BJ (cell line): ENCODE data around the gene AMBN. TPM values are rescaled to one million over a fixed set of nuclear protein-coding genes. Genes with fewer than 3 reads are reported as not detected.

Source experiments
- CTCF ChIA-PET: fragments of 350-600 bp; formaldehyde crosslinking; extraction: SDS; loops from one replicate; lab custom pipeline; 2021; ENCODE audit warnings: antibody characterized with exemption, inconsistent platforms; lab: Yijun Ruan, JAX
- POLR2A ChIA-PET: fragments of 300-600 bp; sonication (Branson Sonifier 250); formaldehyde crosslinking; extraction: SDS; loops from one replicate; lab custom pipeline; 2021; ENCODE audit warnings: antibody characterized with exemption; lab: Charles Lee
- DNase-seq: peaks from one replicate; pipeline ENCODE4 v3.0.0-alpha.2; 2011; ENCODE audit warnings: low read depth
- H3K27me3 ChIP-seq: 2 replicates; pipeline ENCODE4 v1.6.0; 2011; ENCODE audit warnings: low read length; ENCODE audit not compliant: control insufficient read depth, insufficient read depth
- H3K36me3 ChIP-seq: 2 replicates; pipeline ENCODE4 v1.5.1; 2011; ENCODE audit warnings: low read length; ENCODE audit not compliant: control insufficient read depth, insufficient read depth
- H3K4me3 ChIP-seq: 2 replicates; pipeline ENCODE4 v1.5.1; 2011; ENCODE audit warnings: low read depth, mild to moderate bottlenecking, control low read depth, low read length
- CTCF ChIP-seq: IDR thresholded peaks from 2 replicates; pipeline ENCODE4 v1.5.1; 2011; ENCODE audit warnings: low read depth, mild to moderate bottlenecking, control low read depth, inconsistent platforms, low read length, moderate library complexity; ENCODE audit not compliant: insufficient read depth
- polyA plus RNA-seq: library from polyadenylated mRNA; depleted of rRNA; stranded (reverse); fragments of >200 nt; gene quantifications from 2 replicates; pipeline ENCODE4 v1.2.3, GENCODE V29; 2011

The AMBN gene
- polyA plus RNA-seq, 1 experiment = not detected

GRCh38 chr4:70619778-70620177 lies 27.7 kb downstream of the AMBN start:
- no peak for DNase-seq
- no peak for TF ChIP-seq CTCF
- Histone ChIP-seq H3K4me3 (no peak overlapping the region), H3K27me3 (peaks cover 1% of the 10 kb centered on the region; the same call in 1 of the 2 replicates), H3K36me3 (no peaks in the 10 kb centered on the region)
- ChIA-PET POLR2A (no interaction called here), CTCF (no interaction called here)

GRCh38 chr4:70623323-70623722 lies 31.3 kb downstream of the AMBN start:
- ChIA-PET CTCF (no interaction called here), POLR2A (no interaction called here)
- no peak overlapping the region for H3K4me3 ChIP-seq

GRCh38 chr4:70624226-70624793 lies 32.3 kb downstream of the AMBN start:
- no peak for TF ChIP-seq CTCF
- CTCF ChIA-PET = no interaction called here
- no peak for DNase-seq
- H3K4me3 ChIP-seq = no peak overlapping the region
- no peaks in the 10 kb centered on the region for H3K27me3 ChIP-seq
- POLR2A ChIA-PET = no interaction called here
- H3K36me3 ChIP-seq = no peaks in the 10 kb centered on the region

More at GRCh38 chr4:70623323-70623722, 31.3 kb downstream of the AMBN start:
- no peak for DNase-seq
- TF ChIP-seq CTCF = no peak
- Histone ChIP-seq H3K27me3 (no peaks in the 10 kb centered on the region), H3K36me3 (no peaks in the 10 kb centered on the region)

GRCh38 chr4:70627620-70628019 lies 35.6 kb downstream of the AMBN start:
- POLR2A ChIA-PET = no interaction called here
- H3K36me3 ChIP-seq = no peaks in the 10 kb centered on the region
- H3K4me3 ChIP-seq = no peak overlapping the region
- no peaks in the 10 kb centered on the region for H3K27me3 ChIP-seq
- no peak for TF ChIP-seq CTCF
- CTCF ChIA-PET = interaction anchor here (0.7 kb wide), 1 partner anchor 67 kb away, joined by 3 read pairs; no protein-coding TSS in a partner anchor
- no peak for DNase-seq

GRCh38 chr4:70628444-70628843 lies 36.4 kb downstream of the AMBN start, which contains the start of gene ENAM:
Gene ENAM, plus strand, starts transcription at chr4:70628744. Its CDS starts 757 bp downstream, at chr4:70629501.
- Histone ChIP-seq H3K36me3 (no peaks in the 10 kb centered on the region), H3K4me3 (no peak within 1 kb of the TSS), H3K27me3 (no peaks in the 10 kb centered on the region)
- no peak for TF ChIP-seq CTCF
- POLR2A ChIA-PET = no interaction called here
- DNase-seq = no peak
- CTCF ChIA-PET = interaction anchor here (0.6 kb wide), 1 partner anchor 24 kb away, joined by 3 read pairs; no protein-coding TSS in a partner anchor
